Measurements from ENCODE around the gene CNDP1.
A peak's percentile ranks its signal among the peaks of the same experiment; 100 is the strongest.

The CNDP1 gene

DNA sequence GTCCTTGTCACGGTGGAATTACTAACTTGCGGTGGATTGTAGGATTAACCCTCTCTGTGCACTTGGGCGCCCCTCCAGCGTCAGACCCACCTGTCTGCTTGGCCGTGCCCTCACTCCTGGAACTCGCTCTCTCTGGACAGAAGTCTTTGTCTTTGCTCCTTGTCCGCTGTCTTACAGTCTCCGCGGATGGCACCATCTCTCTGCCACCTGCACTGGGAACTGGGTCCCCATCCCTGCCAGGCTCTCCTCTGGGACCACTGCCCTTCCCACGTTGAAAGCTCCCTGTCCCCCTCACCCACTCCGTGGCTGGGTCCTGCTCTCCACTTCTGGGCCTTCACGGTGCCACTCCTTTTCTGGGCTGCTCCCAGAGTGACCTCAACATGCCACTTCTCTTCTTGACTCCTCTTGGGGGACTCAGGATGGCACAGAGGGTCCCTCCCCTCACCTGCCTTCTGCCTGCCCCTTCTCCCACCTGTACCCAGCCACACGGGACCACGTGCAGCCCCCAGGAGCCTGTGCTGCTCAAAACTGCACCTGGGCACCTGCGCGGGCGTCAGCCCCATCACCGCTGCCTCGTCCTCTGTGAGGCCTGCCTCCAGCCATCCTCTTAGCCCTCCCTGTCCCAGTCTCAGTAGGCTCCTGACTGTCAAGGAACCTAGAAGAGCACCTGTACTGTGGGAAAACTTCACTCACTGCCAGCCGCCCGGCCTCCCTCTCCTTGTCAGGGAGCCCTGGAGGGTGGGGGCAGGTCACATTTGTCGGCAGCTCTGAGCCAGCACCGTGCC lies 27.0 kb upstream of the CNDP1 start:
- no peak for DNase-seq (ENCODE audit: low spot score)

DNA sequence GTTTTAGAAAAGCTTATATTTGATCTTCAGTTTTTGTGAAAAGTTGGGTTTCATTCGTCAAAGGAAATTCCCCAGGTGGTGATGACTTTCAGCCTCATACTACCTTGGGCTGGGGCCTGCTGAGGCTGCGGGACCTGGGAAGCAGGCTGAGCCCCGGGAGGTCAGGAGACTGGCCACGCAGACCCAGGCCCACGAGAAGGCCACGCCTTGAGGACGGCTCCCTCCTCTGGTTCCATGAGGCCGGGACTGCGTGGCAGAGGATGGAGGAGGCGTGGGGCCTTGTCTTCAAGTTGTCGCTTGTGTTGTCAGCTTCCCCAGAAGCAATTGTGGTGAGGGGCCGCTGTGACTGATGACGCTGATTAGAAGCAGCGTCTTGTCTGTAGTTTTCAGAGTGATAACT lies 26.4 kb upstream of the CNDP1 start:
- DNase-seq (ENCODE audit: low spot score) = no peak

- no peak for DNase-seq (ENCODE audit: low spot score)
Observed at GRCh38 chr18:74508366-74508765, 25.9 kb upstream of the CNDP1 start.

DNA sequence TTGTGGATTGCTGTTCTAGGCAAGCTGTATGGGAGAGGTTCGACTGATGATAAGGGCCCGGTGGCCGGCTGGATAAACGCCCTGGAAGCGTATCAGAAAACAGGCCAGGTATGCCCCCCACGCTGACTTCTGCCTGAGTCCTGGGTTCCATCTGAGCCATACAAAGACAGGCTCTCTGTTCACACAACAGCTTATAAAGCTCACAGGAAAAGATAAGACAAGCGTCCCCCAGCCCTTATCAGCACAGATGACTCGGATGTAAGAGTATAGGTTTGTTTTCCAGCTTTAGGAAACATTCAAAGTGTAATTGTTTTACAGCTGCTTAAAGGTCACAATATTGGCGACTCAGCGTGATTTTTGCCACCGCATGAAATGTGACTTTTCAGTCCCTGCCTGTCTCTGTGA lies 25.5 kb upstream of the CNDP1 start:
- DNase-seq (ENCODE audit: low spot score) = no peak

DNA sequence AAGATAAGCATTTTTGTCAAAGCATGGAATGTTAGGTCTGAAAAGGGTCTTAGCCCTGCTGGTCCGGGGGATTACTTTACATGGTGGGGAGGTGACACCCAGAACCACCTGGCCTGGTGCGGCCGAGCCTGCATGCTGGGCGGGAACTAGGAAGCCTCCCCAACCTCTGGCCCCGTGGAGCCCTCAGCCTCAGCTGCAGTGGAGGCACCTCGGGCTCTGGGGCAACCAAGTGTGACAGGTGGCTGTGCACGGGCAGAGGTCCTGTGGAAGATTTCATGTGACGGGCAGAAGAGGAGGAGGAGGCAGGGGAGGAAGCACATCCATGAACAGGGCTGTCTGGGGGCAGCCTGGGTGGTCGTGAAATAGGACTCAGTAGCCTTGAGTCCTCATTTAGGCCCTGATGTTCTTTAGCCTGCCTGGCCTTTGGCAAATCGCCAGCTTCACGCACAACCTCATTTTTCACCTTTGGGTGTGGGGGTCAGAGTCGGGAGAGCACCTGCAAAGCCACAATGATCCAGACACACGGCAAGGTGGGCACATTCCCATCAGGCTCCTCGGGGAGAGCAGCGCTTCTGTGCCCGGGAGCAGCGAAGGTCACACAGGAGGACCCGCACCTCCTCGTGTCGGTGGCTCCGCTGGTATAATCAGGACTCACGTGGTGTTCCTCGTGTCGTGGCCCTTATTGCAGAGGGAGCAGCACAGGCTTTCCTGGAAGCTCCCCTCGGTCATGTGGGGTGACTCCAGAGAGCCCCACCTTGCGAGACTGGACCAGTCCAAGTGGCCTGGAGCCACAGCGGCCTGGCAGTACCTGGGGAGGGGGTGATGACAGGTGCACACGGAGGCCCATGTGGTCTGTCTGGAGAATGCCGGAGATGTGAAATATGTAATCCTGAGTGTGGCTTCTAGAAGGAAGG lies 24.2 kb upstream of the CNDP1 start:
- DNase-seq (ENCODE audit: low spot score) = no peak

- DNase-seq (ENCODE audit: low spot score) = no peak
Observed at GRCh38 chr18:74510770-74511095, 23.6 kb upstream of the CNDP1 start.

DNA sequence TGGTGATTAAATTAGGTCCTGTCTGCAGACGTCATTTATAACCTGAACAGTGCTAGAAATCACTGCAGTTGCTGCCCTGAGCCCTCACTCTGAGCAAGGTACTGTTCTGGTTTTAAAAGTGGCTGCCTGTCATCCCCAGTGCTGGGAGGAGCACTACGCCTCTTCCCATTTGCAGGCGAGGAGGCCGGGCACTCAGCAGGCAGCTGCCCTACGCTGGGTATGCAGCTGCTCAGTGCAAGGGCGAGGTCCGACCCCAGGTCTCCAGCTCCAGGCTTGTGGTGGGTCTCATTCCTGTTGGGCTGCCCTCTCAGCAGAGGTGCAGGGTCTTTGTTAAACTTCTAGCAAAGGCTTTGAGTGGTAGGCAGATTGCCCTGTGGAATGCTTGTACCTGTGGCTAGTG lies 22.5 kb upstream of the CNDP1 start:
- no peak for DNase-seq (ENCODE audit: low spot score)

- DNase-seq (ENCODE audit: low spot score) = no peak
Observed at GRCh38 chr18:74512321-74513053, 21.8 kb upstream of the CNDP1 start.

DNA sequence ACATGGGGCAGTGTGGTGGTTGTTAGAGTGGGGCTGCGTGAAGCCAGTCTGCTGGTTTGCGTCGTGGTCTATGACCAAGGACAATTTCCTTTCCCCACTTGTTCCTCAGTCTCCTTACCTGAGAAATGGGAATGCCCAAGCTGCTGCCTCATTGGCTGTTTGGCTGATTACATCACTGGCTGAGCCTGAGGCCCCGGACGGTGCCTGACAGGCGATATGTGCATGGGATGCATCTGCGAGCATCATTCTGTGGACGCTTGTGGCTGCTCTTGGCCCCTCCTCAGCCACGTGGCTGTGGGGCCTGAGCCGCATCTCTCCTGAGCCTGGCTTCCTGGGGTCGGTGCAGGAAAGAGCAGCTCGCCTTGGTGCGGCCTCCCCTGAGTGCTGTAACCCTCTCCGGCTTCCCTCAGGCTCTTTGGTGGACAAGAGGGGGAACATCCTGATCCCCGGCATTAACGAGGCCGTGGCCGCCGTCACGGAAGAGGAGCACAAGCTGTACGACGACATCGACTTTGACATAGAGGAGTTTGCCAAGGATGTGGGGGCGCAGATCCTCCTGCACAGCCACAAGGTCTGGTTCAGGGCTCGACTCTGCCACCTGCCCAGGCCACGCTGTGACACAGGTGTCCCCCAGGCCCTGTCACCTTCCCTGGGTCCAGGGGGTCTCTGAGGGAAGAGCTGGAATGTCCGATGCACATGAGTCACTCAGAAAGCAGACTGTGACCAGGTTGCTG lies 21.0 kb upstream of the CNDP1 start:
- no peak for DNase-seq (ENCODE audit: low spot score)

- no peak for DNase-seq (ENCODE audit: low spot score)
Observed at GRCh38 chr18:74513883-74514205, 20.5 kb upstream of the CNDP1 start.

GRCh38 chr18:74514860-74515495 lies 19.3 kb upstream of the CNDP1 start:
- DNase-seq (ENCODE audit: low spot score) = no peak

DNA sequence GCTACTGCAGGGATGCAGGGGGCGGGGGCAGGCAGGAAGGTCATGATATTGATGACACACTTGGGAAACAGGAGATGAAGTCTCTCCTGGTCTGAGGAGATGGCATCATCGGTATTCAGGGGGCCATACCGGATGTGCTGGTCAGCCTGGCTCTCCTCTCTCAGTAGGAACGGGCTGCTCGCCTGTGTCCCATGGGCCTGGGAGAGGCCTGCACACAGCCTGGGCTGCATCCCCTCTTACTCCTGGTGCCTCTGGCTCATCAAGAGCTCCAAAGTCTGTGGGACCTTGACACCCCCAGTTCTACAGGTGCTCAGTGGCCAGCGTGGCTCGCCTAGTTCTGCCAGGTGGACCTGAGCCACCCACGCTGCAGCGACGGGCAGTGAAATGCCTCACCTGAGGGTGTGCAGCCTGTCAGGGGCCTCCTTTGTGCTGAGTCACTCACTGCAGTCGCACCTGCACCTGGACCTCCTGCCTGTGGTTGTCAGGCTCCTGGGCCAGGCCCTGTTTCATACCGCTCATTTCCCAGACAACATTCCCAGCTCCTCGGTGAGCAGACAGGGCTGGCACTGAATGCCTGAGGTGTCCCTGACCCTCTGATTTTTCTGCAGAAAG lies 18.6 kb upstream of the CNDP1 start:
- no peak for DNase-seq (ENCODE audit: low spot score)

GRCh38 chr18:74516271-74517235 lies 17.7 kb upstream of the CNDP1 start:
- DNase-seq (ENCODE audit: low spot score) = no peak

DNA sequence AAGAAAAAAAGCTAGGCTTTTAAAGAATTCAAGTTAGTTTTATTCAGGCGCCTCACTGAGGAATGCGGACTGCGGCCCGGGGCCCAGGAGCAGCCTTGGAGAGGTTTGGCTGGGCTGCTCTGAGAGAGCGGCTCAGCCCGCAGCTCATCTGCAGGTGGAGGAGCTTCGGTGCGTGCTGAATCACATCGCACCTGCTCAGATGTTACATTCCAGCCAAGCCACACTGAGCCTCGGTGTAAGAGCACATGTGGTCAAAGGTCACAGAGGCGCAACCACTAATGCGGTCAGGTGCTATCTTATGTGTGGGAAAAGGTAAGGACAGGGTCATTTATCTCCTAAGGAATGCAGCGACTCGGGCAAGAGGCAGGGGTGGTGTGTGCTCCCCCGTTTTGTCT lies 17.1 kb upstream of the CNDP1 start:
- DNase-seq (ENCODE audit: low spot score) = no peak

GRCh38 chr18:74518456-74519295 lies 15.6 kb upstream of the CNDP1 start:
- DNase-seq (ENCODE audit: low spot score) = no peak

DNA sequence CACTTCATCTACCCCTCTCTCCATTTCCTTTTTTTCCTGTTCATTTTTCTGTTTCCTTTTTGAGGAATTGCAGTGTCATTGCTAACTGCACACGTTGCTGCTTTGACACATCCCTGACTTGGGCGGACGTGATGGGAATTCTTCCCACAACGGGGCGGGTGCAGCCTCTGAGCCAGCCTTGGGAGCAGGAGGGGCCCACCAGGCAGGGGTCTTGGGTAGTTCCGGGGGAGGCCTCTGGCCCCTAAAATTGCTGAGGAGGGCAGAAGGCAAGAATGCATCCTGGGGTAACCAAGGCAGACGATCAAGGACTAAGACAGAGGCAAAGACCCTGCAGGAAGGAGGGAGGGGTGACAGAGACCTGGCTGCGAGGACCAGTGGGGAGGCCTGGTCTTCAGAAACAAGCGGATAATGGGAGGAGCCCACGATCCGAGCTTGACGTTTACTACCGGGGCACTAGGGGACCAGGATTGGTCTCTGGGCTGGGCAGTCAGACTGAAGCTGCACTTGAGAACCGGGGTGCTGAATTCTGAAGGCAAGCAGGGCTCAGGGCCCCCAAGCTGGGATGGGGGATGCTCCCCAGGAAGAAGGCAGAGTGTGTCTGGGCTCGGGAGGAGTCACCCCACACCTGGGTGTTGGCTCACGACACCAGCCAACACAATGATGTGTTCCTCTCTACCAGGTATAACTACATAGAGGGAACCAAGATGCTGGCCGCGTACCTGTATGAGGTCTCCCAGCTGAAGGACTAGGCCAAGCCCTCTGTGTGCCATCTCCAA lies 14.8 kb upstream of the CNDP1 start:
- no peak for DNase-seq (ENCODE audit: low spot score)

GRCh38 chr18:74520096-74520833 lies 14.0 kb upstream of the CNDP1 start:
- DNase-seq (ENCODE audit: low spot score) = peak; percentile 15

Measured in D341Med (cell line).